SU-DHL-6 (cell line): ENCODE measurements around the gene HSDL2.
"Not testable (repeated sequence)": the region's sequence is repeated elsewhere in the genome, so short reads cannot be mapped to it uniquely, and the experiment has no call there.

Source experiments
- H2AFZ ChIP-seq: fragments of 200-600 bp; sonication (generic); 2 replicates; pipeline ENCODE4 v1.6.1; 2014; ENCODE audit warnings: low read depth, mild to moderate bottlenecking, moderate library complexity, mixed read lengths, antibody characterized with exemption, low read length; ENCODE audit not compliant: severe bottlenecking
- H3F3A ChIP-seq: fragments of 200-600 bp; shearing (Covaris generic); 2 replicates; pipeline ENCODE4 v1.6.0; 2016; ENCODE audit warnings: antibody characterized with exemption, mild to moderate bottlenecking; ENCODE audit not compliant: insufficient read depth
- H3K27ac ChIP-seq: fragments of 200-600 bp; sonication (generic); 2 replicates; pipeline ENCODE4 v1.5.1; 2016; ENCODE audit warnings: low read depth, mild to moderate bottlenecking, low read length, moderate library complexity, mixed read lengths
- H3K27me3 ChIP-seq: fragments of 200-600 bp; sonication (generic), shearing (Covaris generic); 2 replicates; pipeline ENCODE4 v1.6.0; 2014; ENCODE audit warnings: mild to moderate bottlenecking, low read length
- H3K36me3 ChIP-seq: fragments of 200-600 bp; sonication (generic); 2 replicates; pipeline ENCODE4 v1.6.1; 2014; ENCODE audit warnings: mild to moderate bottlenecking, low read length, mixed read lengths
- H3K4me2 ChIP-seq: fragments of 300-600, 200-600 bp; shearing (Covaris generic), sonication (generic); 2 replicates; pipeline ENCODE4 v1.6.0; 2014; ENCODE audit warnings: low read length, low read depth, mild to moderate bottlenecking; ENCODE audit not compliant: poor library complexity, severe bottlenecking
- H3K4me3 ChIP-seq: fragments of 200-600 bp; sonication (generic); 2 replicates; pipeline ENCODE4 v1.5.1; 2014; ENCODE audit warnings: antibody characterized with exemption, low read length, mild to moderate bottlenecking, mixed read lengths; ENCODE audit not compliant: insufficient read depth, poor library complexity, severe bottlenecking
- H3K79me2 ChIP-seq: fragments of 200-600 bp; sonication (generic); 2 replicates; pipeline ENCODE4 v1.6.1; 2014; ENCODE audit warnings: mild to moderate bottlenecking, low read length, moderate library complexity; ENCODE audit not compliant: insufficient read depth
- H3K9ac ChIP-seq: fragments of 200-600 bp; sonication (generic); 2 replicates; pipeline ENCODE4 v1.7.0; 2014; ENCODE audit warnings: mild to moderate bottlenecking, low read length
- H3K9me2 ChIP-seq: fragments of 200-600 bp; sonication (generic); replicated peaks from 2 replicates; pipeline ENCODE4 v1.6.1; 2014; ENCODE audit warnings: low read length; ENCODE audit not compliant: insufficient read depth
- H3K9me3 ChIP-seq: fragments of 200-600 bp; sonication (generic); 2 replicates; pipeline ENCODE4 v1.6.1; 2014; ENCODE audit warnings: low read length, mixed read lengths; ENCODE audit not compliant: insufficient read depth
- H4K20me1 ChIP-seq: fragments of 200-600 bp; sonication (generic); 2 replicates; pipeline ENCODE4 v1.6.1; 2014; ENCODE audit warnings: low read depth, mild to moderate bottlenecking, antibody characterized with exemption, low read length, moderate library complexity, mixed read lengths
- EZH2phosphoT487 ChIP-seq: fragments of 200-600 bp; sonication (generic), shearing (Covaris generic); conservative IDR thresholded peaks from 2 replicates; pipeline ENCODE4 v1.6.1; 2018; ENCODE audit warnings: mild to moderate bottlenecking, antibody characterized with exemption, low read length, moderate library complexity, mixed read lengths
- TF ChIP-seq, protein P1 (sequence below): fragments of 200-600 bp; sonication (generic); IDR thresholded peaks from one replicate; pipeline ENCODE4 v1.5.1; 2017; ENCODE audit warnings: antibody characterized with exemption, mild to moderate bottlenecking, low read length, moderate library complexity; ENCODE audit not compliant: insufficient read depth, poor library complexity, severe bottlenecking

HSDL2 gene

DNA sequence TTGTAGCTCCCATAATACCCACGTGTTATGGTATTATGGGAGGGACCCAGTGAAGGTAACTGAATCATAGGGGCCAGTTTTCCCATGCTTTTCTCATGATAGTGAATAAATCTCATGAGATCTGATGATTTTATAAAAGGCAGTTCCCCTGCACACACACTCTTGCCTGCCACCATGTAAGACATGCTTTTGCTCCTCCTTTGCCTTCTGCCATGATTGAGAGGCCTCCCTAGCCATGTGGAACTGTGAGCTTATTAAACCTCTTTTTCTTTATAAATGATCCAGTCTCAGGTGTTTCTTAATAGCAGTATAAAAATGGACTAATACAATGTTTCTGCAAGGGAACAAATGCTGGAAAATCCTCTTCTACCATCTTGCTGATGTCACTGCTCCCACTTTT is 10.1 kb upstream of the HSDL2 start:
- Histone ChIP-seq H3K4me3 (no peak overlapping the region), H3K9me2 (no peaks in the 10 kb centered on the region), H3K27me3 (no peaks in the 10 kb centered on the region), H3K9me3 (no peaks in the 10 kb centered on the region), H3K79me2 (no peaks in the 10 kb centered on the region), H3K36me3 (no peaks in the 10 kb centered on the region), H3K27ac (no peak overlapping the region), H2AFZ (no peak overlapping the region), H3K9ac (no peak overlapping the region), H3F3A (no peaks in the 10 kb centered on the region), H3K4me2 (no peak overlapping the region), H4K20me1 (no peaks in the 10 kb centered on the region)
- TF ChIP-seq, protein P1, sequence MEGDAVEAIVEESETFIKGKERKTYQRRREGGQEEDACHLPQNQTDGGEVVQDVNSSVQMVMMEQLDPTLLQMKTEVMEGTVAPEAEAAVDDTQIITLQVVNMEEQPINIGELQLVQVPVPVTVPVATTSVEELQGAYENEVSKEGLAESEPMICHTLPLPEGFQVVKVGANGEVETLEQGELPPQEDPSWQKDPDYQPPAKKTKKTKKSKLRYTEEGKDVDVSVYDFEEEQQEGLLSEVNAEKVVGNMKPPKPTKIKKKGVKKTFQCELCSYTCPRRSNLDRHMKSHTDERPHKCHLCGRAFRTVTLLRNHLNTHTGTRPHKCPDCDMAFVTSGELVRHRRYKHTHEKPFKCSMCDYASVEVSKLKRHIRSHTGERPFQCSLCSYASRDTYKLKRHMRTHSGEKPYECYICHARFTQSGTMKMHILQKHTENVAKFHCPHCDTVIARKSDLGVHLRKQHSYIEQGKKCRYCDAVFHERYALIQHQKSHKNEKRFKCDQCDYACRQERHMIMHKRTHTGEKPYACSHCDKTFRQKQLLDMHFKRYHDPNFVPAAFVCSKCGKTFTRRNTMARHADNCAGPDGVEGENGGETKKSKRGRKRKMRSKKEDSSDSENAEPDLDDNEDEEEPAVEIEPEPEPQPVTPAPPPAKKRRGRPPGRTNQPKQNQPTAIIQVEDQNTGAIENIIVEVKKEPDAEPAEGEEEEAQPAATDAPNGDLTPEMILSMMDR: no peak
- TF ChIP-seq EZH2phosphoT487: no peak

DNA sequence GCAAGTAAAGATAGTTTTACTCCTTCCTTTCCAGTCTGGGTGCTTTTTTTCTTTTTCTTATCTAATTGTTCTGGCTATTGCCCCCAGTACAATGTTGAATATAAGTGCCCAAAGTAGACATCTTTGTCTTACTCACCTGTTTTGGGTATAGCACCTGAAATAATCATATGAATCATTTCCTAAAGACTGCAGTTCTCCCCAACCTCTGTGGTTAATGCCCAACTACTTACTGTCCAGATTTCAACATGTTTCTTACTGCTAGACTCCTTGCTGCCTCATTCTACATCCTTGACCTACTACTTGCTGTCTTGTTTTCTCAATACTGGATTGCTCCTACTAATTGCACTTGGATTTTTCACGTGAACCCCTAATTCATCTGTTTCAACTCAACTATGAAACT is 8.8 kb upstream of the HSDL2 start:
- Histone ChIP-seq H4K20me1 (no peaks in the 10 kb centered on the region), H3K36me3 (no peaks in the 10 kb centered on the region)

DNA sequence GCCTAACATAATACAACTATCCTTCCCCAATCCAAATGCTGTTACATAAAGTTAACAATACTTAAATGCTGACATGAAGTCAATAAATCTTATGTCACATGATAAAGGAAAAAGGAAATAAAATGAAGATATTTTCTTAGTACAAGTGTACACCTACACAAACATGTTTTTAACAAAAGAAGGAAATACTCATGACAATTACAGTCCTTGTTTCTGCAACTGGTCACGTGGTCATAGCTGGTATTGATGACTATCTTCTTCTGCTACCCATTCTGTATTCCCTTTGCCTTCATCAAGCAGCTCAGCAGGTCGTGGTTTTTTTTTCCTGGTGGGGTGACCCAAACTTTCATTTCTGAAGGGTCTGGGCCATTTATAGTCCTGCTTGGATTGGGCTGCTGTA is 6.2 kb upstream of the HSDL2 start:
- H3K9ac ChIP-seq, H3K79me2 ChIP-seq, H3F3A ChIP-seq, H3K4me3 ChIP-seq, H4K20me1 ChIP-seq, H3K9me3 ChIP-seq, H3K4me2 ChIP-seq, H3K9me2 ChIP-seq, H2AFZ ChIP-seq, H3K36me3 ChIP-seq, H3K27ac ChIP-seq, H3K27me3 ChIP-seq: not testable (repeated sequence)

More for the DNA sequence above, 8.8 kb upstream of the HSDL2 start:
- Histone ChIP-seq H3K9me3 (no peaks in the 10 kb centered on the region), H3K9ac (no peak overlapping the region), H3F3A (no peaks in the 10 kb centered on the region), H3K9me2 (no peaks in the 10 kb centered on the region), H3K27me3 (no peaks in the 10 kb centered on the region), H2AFZ (no peak overlapping the region), H3K4me3 (no peak overlapping the region), H3K27ac (no peak overlapping the region), H3K79me2 (no peaks in the 10 kb centered on the region), H3K4me2 (no peak overlapping the region)
- TF ChIP-seq, protein P1: no peak
- TF ChIP-seq EZH2phosphoT487: no peak

DNA sequence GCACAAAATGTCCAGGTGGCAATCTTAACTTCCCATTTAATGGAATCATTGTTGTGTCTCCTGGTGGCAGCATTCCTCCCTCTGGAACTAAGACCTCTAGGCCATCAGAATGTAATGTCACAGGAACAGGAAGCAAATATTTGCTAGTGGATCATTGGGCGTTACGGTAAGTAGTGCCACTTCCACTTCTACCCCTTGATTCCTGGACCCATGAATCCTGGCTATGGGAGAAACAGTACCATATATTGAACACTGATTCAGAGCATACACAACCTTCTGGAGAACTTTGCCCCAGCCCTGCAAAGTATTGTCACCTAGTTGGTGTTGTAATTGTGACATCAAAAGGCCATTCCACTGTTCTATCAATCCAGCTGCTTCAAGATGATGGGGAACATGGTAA is 5.7 kb upstream of the HSDL2 start:
- not testable (repeated sequence) for H2AFZ ChIP-seq, H3K4me3 ChIP-seq, H3K4me2 ChIP-seq, H3K27me3 ChIP-seq, H3K36me3 ChIP-seq, H3K79me2 ChIP-seq, H4K20me1 ChIP-seq, H3K9me3 ChIP-seq, H3F3A ChIP-seq, H3K27ac ChIP-seq, H3K9me2 ChIP-seq, H3K9ac ChIP-seq
